ENCODE data around the gene USP20.
"Not testable (repeated sequence)": the region's sequence is repeated elsewhere in the genome, so short reads cannot be mapped to it uniquely, and the experiment has no call there.

Gene USP20

DNA sequence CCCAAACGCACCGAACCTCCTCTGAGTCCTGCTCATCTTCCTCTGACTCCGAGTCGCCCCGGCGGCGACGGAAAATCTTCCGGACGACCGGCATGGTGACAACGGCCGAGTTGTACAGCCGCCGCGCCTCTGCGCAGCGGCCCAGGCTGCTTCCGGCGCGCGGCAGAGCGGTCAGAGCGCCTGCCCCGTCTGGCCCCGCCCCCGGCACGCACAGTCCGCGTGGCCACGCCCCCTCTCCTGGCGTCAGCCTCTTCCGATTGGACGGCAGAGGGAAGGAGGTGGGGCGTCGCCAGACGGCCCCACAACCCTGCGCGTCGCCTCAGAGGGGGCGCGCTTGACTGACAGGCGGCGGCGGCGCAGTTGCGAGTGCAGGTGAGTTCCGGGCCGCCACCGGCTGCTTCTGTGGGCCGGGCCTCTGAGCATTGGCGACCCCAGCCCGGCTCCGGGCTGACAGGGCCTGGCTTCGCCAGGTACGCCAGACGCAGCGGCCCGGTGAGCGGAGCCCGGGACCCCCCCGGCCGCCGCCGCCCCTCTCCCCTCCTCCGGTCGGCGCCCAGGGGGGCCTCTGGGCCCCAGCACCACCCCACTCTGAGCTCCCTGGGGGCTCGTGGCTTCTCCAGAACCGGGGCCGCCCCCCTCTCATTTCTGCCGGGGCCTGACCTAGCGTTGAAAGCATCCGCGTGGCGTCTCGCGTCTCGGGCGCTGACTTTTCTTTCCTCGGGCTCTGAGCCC lies at the start of gene USP20, which contains the start of gene C9orf78:
USP20 (plus strand) TSS at position 331 of the 732 bp plus-strand sequence. CDS start 17,098 bp downstream, outside the sequence.
C9orf78 (minus strand) TSS at position 148 of the 732 bp plus-strand sequence; CDS start at position 94, 54 bp downstream.
- TF ChIP-seq POLR2A (IDR thresholded peaks at IDR 0.05; ENCODE audit: low read length) (peak; percentile 98), GATA1 (IDR thresholded peaks at IDR 0.05; ENCODE audit: low read depth, low read length) (no peak)
- peak; percentile 98 to 99 for DNase-seq

DNA sequence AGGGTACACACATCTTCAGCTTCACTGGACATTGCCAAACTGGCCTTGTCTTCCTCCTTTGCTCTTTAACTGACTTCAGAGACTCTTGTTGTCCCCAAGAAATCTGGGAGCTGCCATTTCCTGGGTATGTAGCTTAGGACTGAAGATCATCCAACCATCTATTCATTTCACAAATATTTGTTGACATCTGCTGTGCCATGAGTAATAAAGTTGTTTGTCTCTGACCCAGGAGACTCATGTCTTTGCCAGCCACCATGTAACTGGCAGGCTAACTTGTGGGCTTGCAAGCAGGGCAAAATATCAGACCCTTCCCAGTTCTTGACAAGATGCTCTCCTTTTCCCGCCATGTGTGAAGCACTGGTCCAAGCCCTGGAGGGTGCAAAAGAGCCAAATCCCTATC lies 49.4 kb upstream of the USP20 start:
- no peak for DNase-seq
- TF ChIP-seq POLR2A (IDR thresholded peaks at IDR 0.05; ENCODE audit: low read length) (no peak), GATA1 (IDR thresholded peaks at IDR 0.05; ENCODE audit: low read depth, low read length) (no peak)

DNA sequence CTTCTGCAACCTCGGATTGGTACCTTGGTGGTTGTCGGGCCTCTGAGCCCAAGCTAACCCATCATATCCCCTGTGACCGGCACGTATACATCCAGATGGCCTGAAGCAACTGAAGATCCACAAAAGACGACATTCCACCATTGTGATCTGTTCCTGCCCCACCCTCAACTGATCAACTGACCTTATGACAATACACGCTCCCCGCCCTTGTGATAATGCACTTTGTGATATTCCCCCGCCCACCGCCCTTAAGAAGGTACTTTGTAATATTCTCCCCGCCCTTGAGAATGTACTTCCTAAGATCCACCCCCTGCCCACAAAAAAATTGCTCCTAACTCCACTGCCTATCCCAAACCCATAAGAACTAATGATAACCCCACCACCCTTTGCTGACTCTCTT lies 48.8 kb upstream of the USP20 start:
- peak in 1 of 2 experiments; percentile 41 for DNase-seq
- no peak for TF ChIP-seq GATA1 (IDR thresholded peaks at IDR 0.05; ENCODE audit: low read depth, low read length)
- TF ChIP-seq POLR2A (IDR thresholded peaks at IDR 0.05; ENCODE audit: low read length): no peak

GRCh38 chr9:129794549-129794948 lies 40.7 kb upstream of the USP20 start:
- TF ChIP-seq POLR2A (IDR thresholded peaks at IDR 0.05; ENCODE audit: low read length) (no peak), GATA1 (IDR thresholded peaks at IDR 0.05; ENCODE audit: low read depth, low read length) (no peak)

DNA sequence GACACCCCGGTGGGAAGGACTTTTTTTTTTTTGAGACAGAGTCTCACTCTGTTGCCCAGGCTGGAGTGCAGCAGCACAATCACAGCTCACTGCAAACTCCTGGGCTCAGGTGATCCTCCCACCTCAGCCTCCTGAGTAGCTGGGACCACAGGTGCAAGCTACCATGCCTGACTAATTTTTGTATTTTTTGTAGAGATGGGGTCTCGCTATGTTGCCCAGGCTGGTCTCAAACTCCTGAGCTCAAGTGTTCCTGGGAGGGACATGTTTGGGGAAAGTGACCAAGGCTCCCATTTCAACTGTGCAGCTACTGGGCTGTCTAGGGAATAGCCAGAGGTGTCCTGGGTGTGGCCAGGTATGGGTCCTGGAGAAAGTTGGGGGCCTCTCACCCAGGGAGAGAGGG lies 39.2 kb upstream of the USP20 start:
- DNase-seq: not testable (repeated sequence)

More at GRCh38 chr9:129794549-129794948, 40.7 kb upstream of the USP20 start:
- no peak for DNase-seq

- DNase-seq: no peak
- no peak for TF ChIP-seq POLR2A (IDR thresholded peaks at IDR 0.05; ENCODE audit: low read length)
- TF ChIP-seq GATA1 (IDR thresholded peaks at IDR 0.05; ENCODE audit: low read depth, low read length): no peak
Observed at GRCh38 chr9:129798973-129799372, 36.3 kb upstream of the USP20 start.

DNA sequence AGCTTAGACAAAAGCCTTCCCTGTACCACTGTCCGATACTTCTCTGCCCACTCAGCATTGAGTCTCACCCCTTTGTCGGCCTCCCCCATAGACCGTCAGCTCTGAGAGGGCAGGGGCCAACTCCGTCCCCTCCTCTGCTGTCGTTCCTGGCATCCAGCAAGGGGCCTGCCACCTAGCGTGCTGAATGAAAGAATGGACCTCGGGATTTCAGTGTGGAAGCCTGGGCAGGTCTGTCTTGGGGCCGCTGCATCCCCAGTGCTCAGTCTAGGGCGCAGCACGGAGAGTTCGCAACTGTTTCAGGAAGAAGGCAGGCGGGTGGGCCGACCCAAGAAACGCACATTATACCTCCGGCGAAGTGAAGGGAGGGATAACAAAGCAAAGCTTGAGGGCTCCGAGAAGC lies 33.8 kb upstream of the USP20 start:
- TF ChIP-seq GATA1 (IDR thresholded peaks at IDR 0.05; ENCODE audit: low read depth, low read length) (no peak), POLR2A (IDR thresholded peaks at IDR 0.05; ENCODE audit: low read length) (no peak)
- no peak for DNase-seq

- peak; percentile 70 for TF ChIP-seq POLR2A (IDR thresholded peaks at IDR 0.05; ENCODE audit: low read length)
- TF ChIP-seq GATA1 (IDR thresholded peaks at IDR 0.05; ENCODE audit: low read depth, low read length): no peak
- DNase-seq: peak; percentile 95 to 97
Observed at GRCh38 chr9:129802833-129803675, 32.2 kb upstream of the USP20 start, which contains the start of gene TOR1B. TSS of gene TOR1B (plus strand) at chr9:129803184. CDS start at chr9:129803213, 29 bp downstream.

GRCh38 chr9:129803676-129804060 lies 31.6 kb upstream of the USP20 start:
- TF ChIP-seq GATA1 (IDR thresholded peaks at IDR 0.05; ENCODE audit: low read depth, low read length) (no peak), POLR2A (IDR thresholded peaks at IDR 0.05; ENCODE audit: low read length) (no peak)

GRCh38 chr9:129806061-129806460 lies 29.2 kb upstream of the USP20 start:
- DNase-seq: no peak
- no peak for TF ChIP-seq POLR2A (IDR thresholded peaks at IDR 0.05; ENCODE audit: low read length)
- TF ChIP-seq GATA1 (IDR thresholded peaks at IDR 0.05; ENCODE audit: low read depth, low read length): no peak

More at GRCh38 chr9:129803676-129804060, 31.6 kb upstream of the USP20 start:
- DNase-seq: peak; percentile 69 to 78

GRCh38 chr9:129809346-129809745 lies 25.9 kb upstream of the USP20 start:
- no peak for DNase-seq
- no peak for TF ChIP-seq GATA1 (IDR thresholded peaks at IDR 0.05; ENCODE audit: low read depth, low read length)
- no peak for TF ChIP-seq POLR2A (IDR thresholded peaks at IDR 0.05; ENCODE audit: low read length)

DNA sequence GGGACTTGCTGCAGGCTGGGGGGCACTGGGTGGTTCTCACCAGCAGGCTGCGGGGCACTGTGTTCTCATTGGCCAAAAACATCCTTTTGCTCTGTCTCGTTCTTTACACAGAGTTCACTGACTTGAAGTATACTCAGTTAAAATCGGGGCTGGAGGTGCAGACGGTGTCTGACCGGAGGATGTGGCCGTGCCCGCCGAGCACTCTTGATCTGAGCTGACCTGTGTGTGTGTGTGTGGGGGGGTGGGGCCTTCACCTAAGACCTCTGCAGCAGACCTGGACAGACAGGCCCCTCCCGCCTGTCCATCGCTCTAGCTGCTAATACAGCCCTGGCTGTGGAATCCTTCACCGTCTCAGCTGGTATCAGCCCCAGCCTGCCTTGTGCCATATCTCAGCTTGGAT lies 25.1 kb upstream of the USP20 start:
- TF ChIP-seq GATA1 (IDR thresholded peaks at IDR 0.05; ENCODE audit: low read depth, low read length): no peak
- TF ChIP-seq POLR2A (IDR thresholded peaks at IDR 0.05; ENCODE audit: low read length): peak; percentile 2
- no peak for DNase-seq

DNA sequence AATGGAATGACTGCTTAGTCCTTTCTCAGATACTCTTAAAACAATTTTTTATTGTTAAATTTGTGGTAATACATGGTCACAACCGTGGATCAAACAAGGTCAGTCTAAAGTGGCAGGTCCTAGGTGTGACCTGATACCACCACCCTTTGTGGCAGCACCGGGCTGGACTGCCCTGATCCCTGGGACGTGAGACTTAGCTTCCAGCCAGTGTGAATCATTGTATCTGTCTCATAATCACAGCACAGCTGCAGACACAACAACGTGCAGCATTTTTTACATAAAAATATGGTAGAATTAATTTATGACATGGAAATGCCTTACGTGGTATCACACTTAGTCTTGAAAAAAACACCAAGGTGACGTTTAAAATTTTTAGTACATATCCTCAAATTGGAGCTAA lies 24.5 kb upstream of the USP20 start:
- no peak for DNase-seq
- TF ChIP-seq POLR2A (IDR thresholded peaks at IDR 0.05; ENCODE audit: low read length): no peak

DNA sequence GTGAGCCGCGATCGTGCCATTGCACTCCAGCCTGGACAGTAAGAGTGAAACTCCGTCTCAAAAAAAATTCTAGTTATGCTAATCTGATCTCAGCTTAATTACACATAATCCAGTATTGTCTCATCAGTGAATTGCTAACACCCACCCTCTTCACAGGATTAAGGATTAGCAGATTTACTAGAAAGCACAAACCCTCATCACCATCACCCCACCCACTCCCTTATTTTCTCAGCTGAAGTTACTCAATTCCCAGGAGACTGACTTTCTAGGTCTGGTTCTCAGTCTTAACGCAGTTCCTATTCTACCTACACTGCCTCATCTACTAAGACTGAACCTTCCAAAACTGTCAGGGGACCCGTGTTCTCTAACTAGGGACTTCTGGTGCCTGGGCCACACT lies 23.3 kb upstream of the USP20 start:
- TF ChIP-seq POLR2A (IDR thresholded peaks at IDR 0.05; ENCODE audit: low read length) (no peak), GATA1 (IDR thresholded peaks at IDR 0.05; ENCODE audit: low read depth, low read length) (no peak)
- no peak for DNase-seq

All from erythroblast (primary cell).